GM19193 (cell line): ENCODE data around the gene PMS1.

Experiments
- POLR2A ChIP-seq: IDR thresholded peaks from 4 replicates; pipeline ENCODE4 v1.6.1; 2011; ENCODE audit not compliant: insufficient read depth, insufficient read length; ENCODE audit errors: extremely low read depth

Gene PMS1

DNA sequence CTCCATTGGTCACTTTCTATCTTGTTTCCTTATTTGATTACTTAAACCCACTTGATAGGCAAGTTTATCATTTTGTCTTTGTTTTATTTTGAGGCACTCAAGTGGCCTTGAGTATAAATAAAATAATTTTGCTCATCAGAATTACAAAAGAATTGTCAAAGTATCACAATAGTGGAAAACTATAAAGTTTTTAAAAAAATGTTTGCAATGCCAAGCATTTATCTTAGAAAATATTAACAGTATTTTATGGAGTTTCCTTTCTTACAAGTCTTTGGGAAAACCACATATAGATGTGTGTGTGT, 14.7 kb downstream of the PMS1 start:
- no peak for TF ChIP-seq POLR2A

DNA sequence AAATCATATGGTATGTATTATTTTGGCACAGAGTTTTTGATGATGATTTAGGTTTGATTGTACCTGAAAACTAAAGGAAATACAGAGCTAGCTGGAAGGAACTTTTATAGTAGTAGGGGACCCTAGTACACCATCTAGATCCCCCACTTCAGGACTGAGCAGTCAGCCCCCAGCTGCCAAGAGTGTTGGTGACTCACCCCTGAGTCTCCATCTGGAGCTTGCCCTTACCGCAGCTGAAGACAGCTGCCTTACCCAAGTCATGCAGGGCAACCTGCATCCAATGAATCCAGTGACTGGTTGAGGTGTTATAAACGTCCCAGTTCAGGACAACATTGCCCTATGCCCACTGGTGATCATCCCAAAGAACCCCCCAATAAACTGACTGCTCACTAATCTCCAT, 15.3 kb downstream of the PMS1 start:
- TF ChIP-seq POLR2A: no peak

DNA sequence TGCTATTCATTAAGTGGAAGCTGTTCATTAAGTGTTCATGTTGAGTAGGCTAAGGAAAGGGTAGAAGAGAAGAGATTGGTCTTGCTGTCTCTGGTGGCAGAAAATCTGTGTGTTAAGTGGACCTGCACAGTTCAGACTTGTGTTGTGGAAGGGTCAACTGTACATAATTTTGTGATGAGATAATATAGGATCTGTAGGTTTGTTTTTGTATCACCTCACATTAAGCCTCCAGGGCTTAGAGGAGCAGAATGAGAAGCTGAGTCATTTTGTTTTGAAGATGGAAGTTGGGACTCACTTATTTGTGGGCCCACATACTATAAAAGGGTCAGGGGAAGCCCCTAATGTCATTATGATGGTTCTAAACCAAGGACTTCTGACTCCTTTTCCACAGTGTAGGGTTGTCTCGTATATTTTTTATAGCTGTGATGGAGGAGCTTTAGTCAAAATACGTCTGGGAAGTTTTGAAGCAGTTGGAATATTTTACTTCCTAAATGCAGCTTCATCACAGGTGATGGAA, 18.2 kb downstream of the PMS1 start:
- TF ChIP-seq POLR2A: no peak

DNA sequence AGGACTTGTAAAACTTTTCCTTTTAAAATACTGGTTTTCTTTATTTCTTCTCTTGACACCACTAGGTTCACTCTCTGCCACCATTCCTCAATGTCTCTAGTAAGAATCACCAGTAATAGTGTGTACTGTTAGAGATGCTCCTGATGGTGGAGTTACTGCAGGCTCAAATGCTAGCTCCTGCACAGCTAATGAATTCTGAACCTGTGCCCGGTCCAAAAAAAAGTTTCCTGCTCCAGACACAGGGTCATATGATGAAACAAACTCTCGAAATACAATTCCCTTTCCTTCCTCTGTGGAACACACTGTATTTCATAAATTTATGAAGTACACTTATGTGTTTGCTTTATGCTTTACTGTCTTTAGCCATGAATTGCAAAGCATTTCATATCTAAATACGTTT, 19.2 kb downstream of the PMS1 start:
- no peak for TF ChIP-seq POLR2A

DNA sequence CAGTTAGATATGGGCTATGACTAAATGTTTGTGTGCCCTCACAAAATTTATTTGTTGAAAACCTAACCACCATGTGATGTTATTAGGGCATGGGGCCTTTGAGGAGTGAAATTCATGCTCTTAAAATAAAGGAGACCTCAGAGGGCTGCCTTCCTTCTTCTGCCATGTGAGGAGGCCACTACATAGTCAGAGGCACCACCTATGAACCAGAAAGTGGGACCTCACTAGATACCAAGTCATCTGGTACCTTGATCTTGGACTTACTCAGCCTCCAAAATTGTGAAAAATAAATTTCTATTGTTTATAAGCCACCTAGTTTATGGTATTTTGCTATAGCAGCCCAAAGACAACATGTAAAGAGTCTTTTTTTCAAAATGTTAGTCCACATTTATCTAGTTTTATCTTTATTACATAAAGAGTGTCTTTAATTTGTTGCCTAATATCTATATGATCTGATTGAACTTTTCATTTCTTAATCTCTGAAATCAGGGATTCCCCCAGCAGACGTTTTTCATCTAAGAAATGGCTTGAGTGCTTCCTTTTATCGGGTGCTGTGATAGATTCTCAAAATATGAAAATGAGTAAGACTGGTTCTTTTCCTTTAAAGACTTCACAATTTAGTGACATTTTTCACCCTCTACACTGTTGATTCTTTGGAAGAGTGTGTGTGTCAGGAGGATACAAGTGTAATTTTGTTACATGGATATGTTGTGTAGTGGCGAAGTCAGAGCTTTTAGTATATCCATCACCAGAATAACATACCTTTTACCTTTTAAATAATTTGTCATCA, 34.2 kb downstream of the PMS1 start:
- TF ChIP-seq POLR2A: no peak

DNA sequence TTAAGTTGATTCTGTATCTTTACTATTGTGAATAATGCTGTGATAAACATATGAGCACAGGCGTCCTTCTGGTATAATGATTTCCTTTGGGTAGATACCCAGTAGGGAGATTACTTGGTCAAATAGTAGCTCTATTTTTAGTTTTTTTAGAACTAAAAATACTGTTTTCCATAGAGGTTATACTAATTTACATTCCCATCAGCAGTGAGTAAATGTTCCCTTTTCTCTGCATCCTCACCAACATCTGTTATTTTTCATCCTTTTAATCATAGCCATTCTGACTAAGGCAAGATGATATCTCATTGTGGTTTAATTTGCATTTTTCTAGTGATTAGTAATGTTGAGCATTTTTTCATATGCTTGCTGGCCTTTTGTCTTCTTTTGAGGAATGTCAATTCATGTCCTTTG, 35.1 kb downstream of the PMS1 start:
- TF ChIP-seq POLR2A: no peak

DNA sequence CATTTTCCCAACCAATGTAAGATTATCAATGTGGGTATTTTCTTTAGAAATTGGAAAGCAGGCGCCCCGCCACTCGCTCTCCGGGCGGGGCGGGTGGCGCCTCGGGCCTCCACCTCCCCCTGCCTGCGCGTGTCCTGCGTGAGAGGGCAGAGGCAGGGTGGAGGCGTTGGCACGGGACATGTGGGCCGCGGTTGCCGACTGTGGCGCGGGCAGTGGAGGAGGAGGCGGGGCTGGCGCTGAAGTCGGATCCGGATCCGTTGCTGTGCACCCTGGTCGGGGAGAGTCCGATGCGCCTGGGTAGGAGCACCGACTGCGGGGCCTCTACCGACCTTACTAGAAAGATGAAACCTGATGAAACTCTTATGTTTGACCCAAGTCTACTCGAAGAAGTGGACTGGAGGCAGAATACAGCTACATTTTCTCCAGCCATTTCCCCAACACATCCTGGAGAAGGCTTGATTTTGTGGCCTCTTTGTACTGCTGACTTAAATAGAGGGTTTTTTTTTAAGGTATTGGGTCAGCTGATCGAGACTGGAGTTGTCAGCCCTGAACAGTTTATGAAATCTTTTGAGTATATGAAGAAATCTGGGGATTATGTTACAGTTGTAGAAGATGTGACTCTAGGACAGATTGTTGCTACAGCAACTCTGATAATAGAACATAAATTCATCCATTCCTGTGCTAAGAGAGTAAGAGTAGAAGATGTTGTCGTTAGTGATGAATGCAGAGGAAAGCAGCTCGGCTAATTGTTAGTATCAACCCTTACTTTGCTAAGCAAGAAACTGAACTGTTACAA, 37.9 kb downstream of the PMS1 start:
- TF ChIP-seq POLR2A: no peak

DNA sequence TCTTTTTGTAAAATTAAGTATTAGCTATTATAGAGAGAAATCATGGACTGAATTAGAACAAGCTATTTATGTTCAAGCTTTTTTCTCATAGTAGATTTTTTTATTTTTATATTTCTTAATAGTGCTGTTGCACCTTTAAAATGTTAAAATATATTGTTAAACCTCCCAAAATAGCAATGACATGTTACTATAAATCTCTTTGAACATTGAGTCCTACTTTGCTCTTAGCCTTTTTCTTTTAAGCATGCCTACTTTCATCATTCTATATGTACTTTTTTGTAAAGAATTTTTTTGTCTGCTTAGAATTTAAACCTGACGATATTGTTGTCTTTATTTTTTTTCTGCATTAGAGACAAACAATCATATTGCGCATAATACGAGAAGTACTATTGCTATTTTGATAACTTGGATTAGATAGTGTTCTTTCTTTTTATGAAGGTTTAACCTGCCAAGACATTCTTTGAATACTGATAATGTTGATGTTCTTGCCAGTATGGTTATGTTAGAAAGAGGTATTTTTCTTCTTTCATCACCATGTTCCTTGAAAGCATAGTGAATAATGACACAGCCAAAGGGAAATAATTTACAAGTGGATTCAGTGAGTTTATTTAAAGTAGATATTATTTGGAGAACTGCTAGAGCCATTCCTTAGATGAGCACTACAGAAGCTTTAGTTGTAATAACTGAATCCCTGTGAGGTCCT, 40.6 kb downstream of the PMS1 start:
- TF ChIP-seq POLR2A: no peak

DNA sequence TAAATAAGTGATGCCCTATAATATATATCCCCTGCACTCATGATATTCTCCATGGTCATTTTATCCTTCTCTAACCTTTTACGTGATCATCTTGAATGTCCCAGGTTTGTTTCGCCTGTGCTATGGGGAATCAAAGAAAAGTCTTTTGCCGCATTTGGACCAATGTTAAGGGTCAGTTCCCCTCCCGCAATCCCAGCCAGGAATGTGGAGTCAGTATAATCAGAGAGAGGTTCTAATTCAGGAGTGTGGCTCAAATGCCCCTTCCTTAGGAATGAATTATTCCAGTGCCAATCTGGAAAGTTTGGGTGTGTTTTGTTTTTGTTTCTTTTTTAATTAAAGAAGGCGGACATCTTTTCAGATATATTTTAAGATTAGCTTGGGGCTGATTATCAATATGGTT, 41.8 kb downstream of the PMS1 start:
- TF ChIP-seq POLR2A: no peak

DNA sequence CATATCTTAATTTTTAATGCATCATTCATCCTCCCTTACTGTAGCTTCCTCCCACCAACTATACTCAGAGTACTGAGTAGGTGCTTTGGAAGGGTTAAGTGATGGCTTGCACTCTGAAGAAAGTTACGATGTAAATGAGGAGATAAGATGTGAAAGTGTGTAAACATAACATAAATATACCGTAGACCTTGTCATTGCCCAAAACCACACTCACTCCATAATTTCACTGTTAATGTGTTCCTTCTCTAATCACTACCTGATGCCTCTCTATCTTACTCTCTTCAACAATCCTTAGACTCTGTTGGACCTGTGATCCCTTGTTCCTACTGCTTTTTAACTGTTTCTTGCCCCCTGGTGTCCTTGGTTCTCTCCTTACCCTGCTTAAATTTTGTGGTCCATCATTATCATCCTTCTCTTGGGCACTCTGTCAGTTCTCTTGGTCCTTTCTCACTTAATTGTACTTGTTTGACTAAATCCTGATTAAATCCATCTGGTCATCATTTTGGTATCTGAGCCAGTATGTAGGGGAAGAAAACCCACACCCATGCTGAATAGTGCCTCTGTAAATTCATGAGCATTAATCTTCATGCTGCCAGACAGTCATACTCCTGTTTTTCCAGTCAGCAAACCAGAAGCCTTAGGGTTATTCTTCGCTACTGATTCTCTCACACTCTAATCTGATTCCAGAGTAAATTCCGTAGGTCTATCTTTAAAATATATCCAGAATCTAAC, 45.0 kb downstream of the PMS1 start:
- no peak for TF ChIP-seq POLR2A

DNA sequence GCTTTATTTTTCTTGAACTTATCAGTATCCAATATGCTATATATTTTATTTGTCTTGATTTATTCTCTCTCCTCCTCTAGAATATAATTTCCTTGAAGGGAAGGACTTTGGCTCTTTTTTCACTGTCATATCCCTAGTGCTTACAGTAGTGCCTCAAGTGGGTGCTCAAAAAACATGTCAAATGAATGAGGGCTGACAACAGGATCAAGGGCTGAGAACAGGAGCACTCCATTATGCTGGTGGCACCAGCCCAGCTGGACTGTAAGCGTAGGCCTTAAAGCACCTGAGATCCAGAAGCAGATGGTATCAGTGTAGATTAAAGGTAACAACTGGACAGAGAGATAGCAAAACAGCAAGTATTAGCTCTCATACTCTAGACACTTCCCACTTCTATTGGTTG, 46.3 kb downstream of the PMS1 start:
- TF ChIP-seq POLR2A: no peak

DNA sequence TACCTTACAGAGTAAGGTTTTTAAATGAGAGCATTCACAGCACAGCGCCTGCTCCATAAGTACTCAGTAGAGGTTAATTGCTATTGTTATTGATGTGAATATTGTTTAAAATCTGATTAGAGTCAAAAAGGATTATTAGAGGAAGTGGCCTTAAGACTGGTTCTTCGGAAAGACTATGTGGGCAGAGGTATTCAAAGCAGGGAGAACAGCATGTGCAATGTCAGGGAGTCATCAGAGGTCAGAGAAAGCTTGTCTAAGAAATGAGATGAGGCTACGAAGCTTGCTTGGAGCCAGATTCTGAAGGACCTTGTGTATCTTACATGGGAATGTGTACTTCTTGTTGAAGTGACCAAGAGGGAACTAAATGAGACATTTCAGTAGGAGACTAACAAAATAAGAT, 49.8 kb downstream of the PMS1 start:
- TF ChIP-seq POLR2A: no peak

DNA sequence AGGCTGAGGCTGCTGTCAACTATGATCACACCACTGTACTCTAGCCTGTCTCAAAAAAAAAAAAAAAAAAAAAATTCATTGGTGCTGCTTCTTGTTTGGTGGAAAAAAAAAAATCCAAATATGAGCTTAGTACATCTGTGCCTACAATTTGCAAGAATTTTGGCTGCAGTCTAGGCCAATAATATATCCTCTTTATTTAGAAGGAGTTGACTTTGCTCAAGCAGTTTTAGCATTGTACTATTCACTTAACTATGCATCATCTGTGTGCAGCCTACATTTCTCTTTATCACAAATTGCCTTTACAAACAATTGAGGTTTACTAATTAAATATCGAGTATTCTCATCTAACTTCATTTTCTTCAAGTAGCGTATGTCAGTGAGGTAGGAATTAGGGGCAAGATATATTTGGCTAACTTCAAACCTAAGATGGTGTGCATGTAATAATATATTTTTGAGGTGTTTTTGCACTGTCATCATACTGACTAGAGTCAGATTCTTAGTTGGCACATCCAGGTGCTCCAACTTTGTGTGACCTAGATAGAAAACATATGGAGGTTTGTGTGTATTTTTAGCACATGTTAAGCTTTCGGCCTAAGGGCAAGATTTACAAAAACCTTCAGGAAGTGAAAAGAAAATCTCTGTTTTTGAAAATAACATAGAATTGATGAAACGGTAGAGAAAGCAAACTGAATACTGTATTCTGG, 51.8 kb downstream of the PMS1 start:
- TF ChIP-seq POLR2A: no peak

DNA sequence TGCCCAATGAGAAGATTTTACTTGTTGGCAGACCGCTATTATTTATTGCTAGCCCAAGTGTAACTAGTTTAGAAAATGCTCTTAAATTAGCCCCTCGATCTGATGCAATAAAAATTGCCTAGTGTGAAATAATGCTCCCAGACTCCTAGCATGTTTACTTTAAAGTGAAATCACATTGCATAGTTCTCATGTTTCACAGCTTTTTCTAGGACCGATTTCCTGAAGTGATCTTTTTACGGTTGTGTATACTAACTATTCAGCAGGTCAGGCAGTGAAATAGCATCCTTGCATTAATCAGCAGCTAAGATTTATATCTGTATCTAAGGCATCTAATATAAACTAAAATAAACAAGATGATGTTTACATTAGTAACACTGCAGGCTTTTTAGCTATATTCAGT, 52.4 kb downstream of the PMS1 start:
- TF ChIP-seq POLR2A: no peak

DNA sequence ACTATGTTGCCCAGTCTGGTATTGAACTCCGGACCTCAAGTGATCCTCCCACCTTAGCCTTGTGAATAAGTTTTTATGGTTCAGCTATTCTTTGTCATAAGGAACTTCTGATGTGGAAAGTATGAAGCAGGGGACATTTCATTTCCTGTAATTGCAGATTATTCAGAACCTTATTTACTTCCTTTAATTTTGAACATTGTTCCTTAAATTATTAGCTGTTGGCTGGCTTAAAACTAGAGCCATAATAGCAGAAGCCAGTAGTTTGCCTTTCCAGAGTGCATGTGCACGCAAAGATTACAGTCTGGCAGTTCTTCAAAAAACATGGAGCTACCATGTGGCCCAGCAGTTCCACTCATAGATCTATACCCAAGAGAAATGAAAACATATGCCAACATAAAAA, 53.1 kb downstream of the PMS1 start:
- TF ChIP-seq POLR2A: no peak

DNA sequence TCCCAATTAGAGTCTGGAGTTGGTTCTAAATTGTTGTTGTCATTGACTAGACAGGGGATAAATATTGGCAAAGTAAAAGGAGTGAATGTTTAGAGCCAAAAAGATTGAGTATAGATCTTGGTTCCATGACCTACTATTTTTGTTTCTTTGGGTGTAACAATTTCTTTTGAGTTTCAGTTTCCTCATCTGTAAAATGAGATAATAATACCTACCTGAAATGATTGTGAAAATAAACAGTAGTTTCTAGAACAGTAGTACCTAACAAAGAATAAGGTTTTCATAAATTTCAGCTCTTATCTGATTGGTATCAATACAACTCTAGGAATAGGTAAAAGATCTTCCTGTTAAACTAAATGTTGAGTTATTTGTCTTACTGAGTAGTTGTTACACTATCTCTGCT, 56.8 kb downstream of the PMS1 start:
- no peak for TF ChIP-seq POLR2A
